NB4 (cell line): ENCODE data around the gene CASKIN1.

Experiments used
- DNase-seq: peaks from one replicate; pipeline ENCODE4 v3.0.0; 2010; ENCODE audit warnings: low read depth
- H3K4me3 ChIP-seq: one replicate; pipeline ENCODE4 v1.5.1; 2011; ENCODE audit warnings: mild to moderate bottlenecking, low read depth, low read length, moderate library complexity
- MYC ChIP-seq: IDR thresholded peaks from 2 replicates; pipeline ENCODE4 v1.6.1; 2011; ENCODE audit warnings: low read depth, low read length
- POLR2A ChIP-seq: IDR thresholded peaks from 2 replicates; pipeline ENCODE4 v1.6.1; 2011; ENCODE audit warnings: mild to moderate bottlenecking; ENCODE audit not compliant: insufficient read length; ENCODE audit errors: extremely low read depth
- TF ChIP-seq, protein P1 (sequence below): IDR thresholded peaks from one replicate; pipeline ENCODE4 v1.5.1; 2012; ENCODE audit warnings: low read depth, low read length
- TF ChIP-seq, protein P2 (sequence below): IDR thresholded peaks from 2 replicates; pipeline ENCODE4 v1.6.1; 2011; ENCODE audit warnings: low read depth, low read length

CASKIN1 gene

DNA sequence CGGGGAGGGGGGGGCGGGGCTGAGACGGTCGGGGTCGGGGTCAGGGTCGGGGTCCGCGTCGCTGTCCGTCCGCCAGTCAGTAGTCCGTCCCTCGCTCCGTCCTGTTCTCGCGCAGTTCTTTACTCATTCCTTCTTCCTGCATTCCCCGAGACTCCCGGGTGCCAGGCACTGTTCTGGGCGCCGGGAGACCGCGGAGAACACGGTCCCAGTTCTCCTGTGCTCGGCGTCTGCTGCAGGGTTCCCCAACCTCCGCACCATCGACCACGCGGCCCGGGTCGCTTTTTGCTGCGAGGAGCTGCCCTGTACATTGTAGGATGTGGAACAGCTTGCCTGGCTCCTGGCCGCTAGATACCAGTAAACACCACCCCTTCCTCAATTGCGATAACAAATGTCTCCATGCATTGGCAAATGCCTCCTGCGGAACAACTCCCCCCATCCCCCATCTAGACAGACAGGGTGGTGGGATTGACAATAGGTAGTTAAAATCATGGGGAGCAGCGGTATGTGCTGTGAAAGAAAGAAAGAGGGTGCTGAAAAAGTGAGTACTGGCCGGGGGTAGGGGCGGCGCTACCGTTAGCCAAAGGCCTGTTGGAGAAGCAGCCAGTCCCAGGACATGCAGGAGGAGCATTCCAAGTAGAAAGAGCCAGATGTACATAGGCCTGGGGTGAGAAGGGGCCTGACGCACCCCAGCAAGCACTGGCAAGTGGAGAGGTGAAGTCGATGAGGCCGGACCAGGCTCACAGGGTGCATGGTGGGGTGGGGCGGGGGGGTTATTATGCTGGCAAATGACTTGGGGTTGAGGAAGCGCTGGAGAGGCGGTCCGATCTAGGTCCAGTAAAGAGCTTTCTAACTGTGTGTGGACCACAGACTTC, 40.2 kb downstream of the CASKIN1 start:
- DNase-seq: peak; percentile 63
- peak; percentile 39; the same call in 1 of the 2 replicates for TF ChIP-seq MYC
- TF ChIP-seq, protein P1, sequence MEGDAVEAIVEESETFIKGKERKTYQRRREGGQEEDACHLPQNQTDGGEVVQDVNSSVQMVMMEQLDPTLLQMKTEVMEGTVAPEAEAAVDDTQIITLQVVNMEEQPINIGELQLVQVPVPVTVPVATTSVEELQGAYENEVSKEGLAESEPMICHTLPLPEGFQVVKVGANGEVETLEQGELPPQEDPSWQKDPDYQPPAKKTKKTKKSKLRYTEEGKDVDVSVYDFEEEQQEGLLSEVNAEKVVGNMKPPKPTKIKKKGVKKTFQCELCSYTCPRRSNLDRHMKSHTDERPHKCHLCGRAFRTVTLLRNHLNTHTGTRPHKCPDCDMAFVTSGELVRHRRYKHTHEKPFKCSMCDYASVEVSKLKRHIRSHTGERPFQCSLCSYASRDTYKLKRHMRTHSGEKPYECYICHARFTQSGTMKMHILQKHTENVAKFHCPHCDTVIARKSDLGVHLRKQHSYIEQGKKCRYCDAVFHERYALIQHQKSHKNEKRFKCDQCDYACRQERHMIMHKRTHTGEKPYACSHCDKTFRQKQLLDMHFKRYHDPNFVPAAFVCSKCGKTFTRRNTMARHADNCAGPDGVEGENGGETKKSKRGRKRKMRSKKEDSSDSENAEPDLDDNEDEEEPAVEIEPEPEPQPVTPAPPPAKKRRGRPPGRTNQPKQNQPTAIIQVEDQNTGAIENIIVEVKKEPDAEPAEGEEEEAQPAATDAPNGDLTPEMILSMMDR: no peak

DNA sequence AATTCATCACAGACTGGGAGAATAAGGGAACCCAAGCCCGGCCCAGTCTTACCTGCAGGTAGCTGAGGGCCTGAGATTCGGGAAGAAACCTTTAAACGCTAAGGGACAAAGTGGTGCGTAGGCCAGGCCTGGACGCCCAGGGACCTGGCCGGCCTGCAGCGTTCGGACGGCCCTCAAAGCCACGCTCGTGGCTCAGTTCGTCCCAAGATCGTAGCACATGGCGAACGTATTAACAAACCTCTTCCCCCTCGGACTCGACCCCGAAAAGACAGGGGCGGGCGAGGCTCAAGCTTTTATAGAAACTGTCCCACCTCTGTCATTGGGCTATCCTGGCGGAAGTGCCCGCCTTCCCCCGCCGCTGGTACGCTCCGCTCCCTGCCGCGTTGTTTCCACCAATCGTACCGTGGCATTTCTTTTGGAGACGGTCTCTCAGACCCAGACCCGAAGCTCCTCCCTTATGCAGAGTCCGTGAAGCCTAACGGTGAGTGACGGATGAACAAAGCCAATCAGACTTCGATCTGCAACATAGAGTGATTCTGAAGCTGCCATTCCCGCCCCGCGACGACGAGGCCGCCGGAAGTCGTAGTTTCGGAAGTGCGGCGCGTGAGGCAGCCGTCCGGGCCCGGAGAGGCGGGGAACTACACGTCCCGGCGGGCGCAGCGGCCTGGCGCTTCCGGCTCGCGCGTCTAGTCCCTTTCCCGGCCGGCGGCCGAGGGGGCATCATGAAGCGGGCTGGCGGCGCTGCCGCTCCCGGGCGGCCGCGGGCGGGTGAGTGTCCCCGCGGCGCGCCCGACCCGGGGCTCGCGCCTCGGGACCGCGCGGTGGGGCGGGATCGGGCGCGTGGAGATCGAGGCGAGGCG, 41.1 kb downstream of the CASKIN1 start, which contains the start of gene TRAF7:
Gene TRAF7, plus strand, starts transcription at position 692 of the 860 bp plus-strand sequence. CDS start 8,139 bp downstream, outside the sequence.
- TF ChIP-seq POLR2A: peak; percentile 100
- TF ChIP-seq, protein P2, sequence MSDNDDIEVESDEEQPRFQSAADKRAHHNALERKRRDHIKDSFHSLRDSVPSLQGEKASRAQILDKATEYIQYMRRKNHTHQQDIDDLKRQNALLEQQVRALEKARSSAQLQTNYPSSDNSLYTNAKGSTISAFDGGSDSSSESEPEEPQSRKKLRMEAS: peak; percentile 94
- peak; percentile 97 for TF ChIP-seq MYC
- TF ChIP-seq, protein P1: no peak
- peak; percentile 100 for DNase-seq
- H3K4me3 ChIP-seq: peak within 1 kb of the TSS; percentile 100

More for the DNA sequence above, 40.2 kb downstream of the CASKIN1 start:
- peak overlapping the region; percentile 94 for H3K4me3 ChIP-seq

DNA sequence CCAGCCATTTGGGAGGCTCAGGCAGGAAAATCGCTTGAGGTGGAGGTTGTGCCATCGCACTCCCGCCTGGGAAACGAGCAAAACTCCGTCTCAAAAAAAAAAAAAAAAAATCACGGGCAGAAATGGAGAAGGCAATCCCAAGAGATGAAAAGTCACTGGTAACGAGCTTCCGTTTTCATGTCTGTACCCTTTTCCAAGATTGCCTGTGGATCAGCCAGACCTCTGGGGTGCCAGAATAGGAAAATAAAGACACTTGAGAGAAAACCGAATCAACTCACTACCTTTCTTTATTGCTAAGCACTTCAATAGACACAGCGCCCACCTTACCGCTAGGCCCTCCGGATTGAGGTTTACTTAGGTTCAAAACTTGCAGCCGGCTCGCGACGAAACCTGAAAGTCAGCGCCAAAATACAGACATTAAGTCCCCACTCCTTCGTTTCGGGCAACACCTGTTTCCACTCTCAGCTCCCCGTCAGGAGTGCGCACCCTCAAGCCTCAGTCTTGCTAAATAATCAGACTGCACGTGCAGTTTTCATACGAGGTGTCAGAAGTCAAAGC, 41.8 kb downstream of the CASKIN1 start:
- no peak for DNase-seq
- TF ChIP-seq MYC: no peak
- TF ChIP-seq, protein P2: no peak
- no peak for TF ChIP-seq POLR2A
- TF ChIP-seq, protein P1: no peak
- H3K4me3 ChIP-seq: peak overlapping the region; percentile 100

DNA sequence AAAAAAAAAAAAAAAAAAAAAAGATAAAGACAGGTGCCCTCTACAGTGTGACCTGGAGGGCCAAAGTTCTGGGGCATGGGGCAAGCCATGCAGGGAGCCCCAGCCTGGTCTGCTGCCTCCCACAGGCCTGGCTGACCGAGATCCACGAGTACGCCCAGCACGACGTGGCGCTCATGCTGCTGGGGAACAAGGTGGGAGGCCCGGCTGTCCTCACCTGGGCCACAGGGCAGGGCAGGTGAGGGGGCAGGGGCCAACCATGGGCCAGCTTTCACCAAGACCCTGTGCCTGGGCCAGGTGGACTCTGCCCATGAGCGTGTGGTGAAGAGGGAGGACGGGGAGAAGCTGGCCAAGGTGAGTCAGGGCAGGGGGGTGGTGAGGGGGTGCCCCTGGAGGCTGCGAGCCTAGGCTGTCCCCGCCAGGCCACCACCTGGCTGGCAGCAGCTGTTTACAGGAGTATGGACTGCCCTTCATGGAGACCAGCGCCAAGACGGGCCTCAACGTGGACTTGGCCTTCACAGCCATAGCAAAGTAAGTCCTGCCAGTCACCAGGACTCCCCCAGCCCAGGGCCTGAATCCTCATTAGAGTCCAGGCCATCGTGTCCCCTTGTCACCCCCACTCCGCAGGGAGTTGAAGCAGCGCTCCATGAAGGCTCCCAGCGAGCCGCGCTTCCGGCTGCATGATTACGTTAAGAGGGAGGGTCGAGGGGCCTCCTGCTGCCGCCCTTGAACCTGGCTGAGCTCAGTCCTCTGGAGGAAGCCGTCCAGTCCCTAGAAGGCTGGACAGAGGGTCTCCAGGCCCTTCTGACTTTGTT, 43.5 kb downstream of the CASKIN1 start:
- peak overlapping the region; percentile 100 for H3K4me3 ChIP-seq
- peak; percentile 40; the same call in 1 of the 2 replicates for TF ChIP-seq MYC
- TF ChIP-seq, protein P2: no peak
- peak; percentile 45 for DNase-seq

DNA sequence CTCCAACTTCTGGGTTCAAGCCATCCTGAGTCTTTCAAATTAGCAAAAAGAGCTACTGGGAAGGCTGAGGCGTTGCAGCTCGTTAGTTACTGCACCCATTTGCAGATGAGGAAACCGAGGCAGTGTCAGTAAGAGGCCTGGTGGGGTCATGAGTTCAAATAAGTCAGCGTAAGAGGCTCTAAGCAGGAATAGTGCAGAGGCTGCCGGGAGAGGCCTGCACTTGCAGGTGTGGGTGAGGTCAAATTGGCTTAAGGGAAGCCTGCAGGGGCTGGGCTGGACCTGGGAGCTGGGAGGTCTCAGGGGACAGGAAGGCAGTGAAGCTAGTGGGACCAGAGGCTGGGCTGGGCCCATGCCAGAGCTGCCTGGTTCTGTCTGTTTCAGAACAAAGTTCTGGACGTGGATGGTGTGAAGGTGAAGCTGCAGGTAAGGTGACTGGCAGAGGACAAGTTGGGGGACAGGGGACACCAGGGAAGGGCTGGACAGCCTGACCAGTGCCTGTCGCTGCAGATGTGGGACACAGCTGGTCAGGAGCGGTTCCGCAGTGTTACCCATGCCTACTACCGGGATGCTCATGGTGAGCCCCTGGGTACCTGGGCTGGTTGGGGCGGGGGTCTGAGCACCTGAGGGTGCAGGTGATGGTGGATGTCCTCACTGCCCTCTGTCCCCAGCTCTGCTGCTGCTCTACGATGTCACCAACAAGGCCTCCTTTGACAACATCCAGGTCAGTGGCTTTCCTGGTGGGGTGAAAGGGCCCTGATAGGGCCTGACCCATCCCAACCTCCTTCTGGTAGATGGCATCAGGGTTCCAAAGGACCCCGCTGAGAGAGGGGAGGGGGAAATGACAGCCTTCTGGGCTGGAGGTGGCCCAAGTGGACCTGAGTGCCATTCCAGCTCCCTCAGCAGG, 45.0 kb downstream of the CASKIN1 start:
- H3K4me3 ChIP-seq: peak overlapping the region; percentile 100
- DNase-seq: peak; percentile 56
- TF ChIP-seq, protein P1: no peak
- TF ChIP-seq POLR2A: peak; percentile 27
